PC-3 (cell line): Measurements from ENCODE around the gene SLC7A5. TPM values are rescaled to one million over a fixed set of nuclear protein-coding genes. Genes with fewer than 3 reads are reported as not detected.

Source experiments
- ATAC-seq: fragments of 200-7000 bp; cut with Tn5 transposase; 2 replicates; pipeline ENCODE4 v1.9.1; 2020; ENCODE audit warnings: mild to moderate bottlenecking, moderate library complexity
- BruUV-seq: library from RNA; stranded (reverse); fragments of 400-500 nt; replicated peaks from 2 replicates; lab custom pipeline; 2021; lab: Mats Ljungman, UMichigan
- CTCF ChIA-PET: fragments of 300-600 bp; sonication (Branson Sonifier 250); formaldehyde crosslinking; loops from one replicate; lab custom pipeline; 2022; ENCODE audit warnings: antibody characterized with exemption; lab: Charles Lee
- POLR2A ChIA-PET: fragments of 300-600 bp; sonication (Branson Sonifier 250); formaldehyde crosslinking; loops from one replicate; lab custom pipeline; 2022; ENCODE audit warnings: antibody characterized with exemption; ENCODE audit not compliant: unreplicated experiment; lab: Charles Lee
- DNase-seq: peaks from one replicate; pipeline ENCODE4 v3.0.0-alpha.2; 2015
- H2AFZ ChIP-seq: fragments of 300-600 bp; sonication (generic); 2 replicates; pipeline ENCODE4 v1.6.0; 2016; ENCODE audit warnings: antibody characterized with exemption, low read length
- H3F3A ChIP-seq: fragments of 300-600 bp; sonication (generic); one replicate; pipeline ENCODE4 v1.6.0; 2017; ENCODE audit warnings: antibody characterized with exemption, low read length, control low read depth, mild to moderate bottlenecking; ENCODE audit not compliant: unreplicated experiment
- H3K27ac ChIP-seq: fragments of 300-600 bp; sonication (generic); 2 replicates; pipeline ENCODE4 v1.5.1; 2016; ENCODE audit warnings: mild to moderate bottlenecking, low read length
- H3K27me3 ChIP-seq: fragments of 300-600 bp; sonication (generic); 2 replicates; pipeline ENCODE4 v1.6.1; 2016; ENCODE audit warnings: low read length, mixed read lengths
- H3K36me3 ChIP-seq: fragments of 300-600 bp; sonication (generic); 2 replicates; pipeline ENCODE4 v1.6.1; 2016; ENCODE audit warnings: low read depth, mixed run types, low read length, mixed read lengths
- H3K4me1 ChIP-seq: fragments of 300-600 bp; sonication (generic); 2 replicates; pipeline ENCODE4 v1.5.1; 2016; ENCODE audit warnings: low read length; ENCODE audit not compliant: insufficient read depth
- H3K4me2 ChIP-seq: fragments of 300-600 bp; sonication (generic); 2 replicates; pipeline ENCODE4 v1.6.0; 2016; ENCODE audit warnings: low read length
- H3K4me3 ChIP-seq: fragments of 300-600 bp; sonication (generic); 2 replicates; pipeline ENCODE4 v1.5.1; 2016; ENCODE audit warnings: mild to moderate bottlenecking, low read length, mixed read lengths
- H3K79me2 ChIP-seq: fragments of 300-600 bp; sonication (generic); 2 replicates; pipeline ENCODE4 v1.6.1; 2017; ENCODE audit warnings: low read length, mixed read lengths
- H3K9ac ChIP-seq: fragments of 300-600 bp; sonication (generic); 2 replicates; pipeline ENCODE4 v1.6.0; 2016; ENCODE audit warnings: mild to moderate bottlenecking, low read length
- H3K9me2 ChIP-seq: fragments of 300-600 bp; sonication (generic); replicated peaks from 2 replicates; pipeline ENCODE4 v1.6.1; 2016; ENCODE audit warnings: mixed run types, low read length, mixed read lengths
- H3K9me3 ChIP-seq: fragments of 300-600 bp; sonication (generic); 2 replicates; pipeline ENCODE4 v1.6.1; 2016; ENCODE audit warnings: low read length, mixed read lengths
- H4K20me1 ChIP-seq: fragments of 300-600 bp; sonication (generic); 2 replicates; pipeline ENCODE4 v1.6.1; 2016; ENCODE audit warnings: low read length, mixed read lengths
- EZH2 ChIP-seq: fragments of 300-600 bp; sonication (generic); IDR thresholded peaks from one replicate; pipeline ENCODE4 v1.6.1; 2017; ENCODE audit warnings: antibody characterized with exemption, mild to moderate bottlenecking, low read length; ENCODE audit not compliant: unreplicated experiment
- EZH2phosphoT487 ChIP-seq: fragments of 300-600 bp; sonication (generic); IDR thresholded peaks from 2 replicates; pipeline ENCODE4 v1.6.1; 2018; ENCODE audit warnings: mild to moderate bottlenecking, antibody characterized with exemption, low read length, borderline replicate concordance
- intact Hi-C: fragments of 100-400 bp; cut with micrococcal nuclease; formaldehyde crosslinking; loops from 2 replicates; pipeline ENCODE4 v1.9.0; 2023
- total RNA-seq: library from RNA; depleted of rRNA; stranded (reverse); fragments of >200 nt; gene quantifications from 2 replicates; pipeline ENCODE4 v1.2.3, GENCODE V29; 2014
- TF ChIP-seq, protein P1 (sequence below): fragments of 300-600 bp; sonication (generic); conservative IDR thresholded peaks from 2 replicates; pipeline ENCODE4 v1.5.1; 2017; ENCODE audit warnings: antibody characterized with exemption, low read depth, mild to moderate bottlenecking, low read length

Gene SLC7A5
- total RNA-seq, 1 experiment from 2014 or later, result 93.2 TPM

DNA sequence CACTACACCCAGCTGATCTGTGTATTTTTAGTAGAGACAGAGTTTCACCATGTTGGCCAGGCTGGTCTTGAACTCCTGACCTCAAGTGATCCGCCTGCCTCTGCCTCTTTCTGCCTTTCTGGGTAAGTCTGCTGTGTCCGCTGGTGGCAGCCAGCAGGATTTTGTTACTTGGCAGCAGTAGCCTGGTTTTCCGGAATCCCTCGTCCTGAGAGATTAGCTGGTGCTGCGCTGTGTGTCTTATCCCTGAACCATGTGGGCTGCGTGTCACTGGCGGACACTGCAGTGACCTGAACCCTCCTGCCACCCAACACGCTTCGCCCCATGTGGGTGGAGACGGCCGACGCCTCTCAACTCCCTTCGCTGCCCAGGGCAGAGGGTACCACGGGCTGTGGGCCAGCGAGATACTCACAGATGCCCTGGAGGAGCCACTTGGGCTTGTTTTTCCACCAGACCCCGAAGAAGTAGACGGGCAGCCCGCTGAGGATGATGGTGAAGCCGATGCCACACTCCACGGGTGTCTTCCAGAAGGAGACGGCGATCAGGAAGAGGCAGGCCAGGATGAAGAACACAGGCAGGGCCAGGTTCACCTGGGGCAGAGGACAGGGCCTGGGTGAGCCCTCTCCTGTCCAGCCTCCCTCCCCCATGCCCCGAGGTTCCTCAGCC lies 35.2 kb downstream of the SLC7A5 start:
- Histone ChIP-seq H3K9ac (no peak overlapping the region), H3K27ac (no peak overlapping the region), H3K4me3 (no peak overlapping the region), H3K9me3 (no peaks in the 10 kb centered on the region), H3K79me2 (no peaks in the 10 kb centered on the region), H3K36me3 (peaks cover 31% of the 10 kb centered on the region; the same call in 1 of the 2 replicates), H4K20me1 (no peaks in the 10 kb centered on the region), H3F3A (no peaks in the 10 kb centered on the region), H3K4me1 (no peaks in the 10 kb centered on the region), H2AFZ (no peak overlapping the region), H3K9me2 (no peaks in the 10 kb centered on the region), H3K27me3 (no peaks in the 10 kb centered on the region), H3K4me2 (no peak overlapping the region)
- no TSS peak for BruUV-seq
- TF ChIP-seq EZH2phosphoT487 (no peak), EZH2 (no peak)
- TF ChIP-seq, protein P1, sequence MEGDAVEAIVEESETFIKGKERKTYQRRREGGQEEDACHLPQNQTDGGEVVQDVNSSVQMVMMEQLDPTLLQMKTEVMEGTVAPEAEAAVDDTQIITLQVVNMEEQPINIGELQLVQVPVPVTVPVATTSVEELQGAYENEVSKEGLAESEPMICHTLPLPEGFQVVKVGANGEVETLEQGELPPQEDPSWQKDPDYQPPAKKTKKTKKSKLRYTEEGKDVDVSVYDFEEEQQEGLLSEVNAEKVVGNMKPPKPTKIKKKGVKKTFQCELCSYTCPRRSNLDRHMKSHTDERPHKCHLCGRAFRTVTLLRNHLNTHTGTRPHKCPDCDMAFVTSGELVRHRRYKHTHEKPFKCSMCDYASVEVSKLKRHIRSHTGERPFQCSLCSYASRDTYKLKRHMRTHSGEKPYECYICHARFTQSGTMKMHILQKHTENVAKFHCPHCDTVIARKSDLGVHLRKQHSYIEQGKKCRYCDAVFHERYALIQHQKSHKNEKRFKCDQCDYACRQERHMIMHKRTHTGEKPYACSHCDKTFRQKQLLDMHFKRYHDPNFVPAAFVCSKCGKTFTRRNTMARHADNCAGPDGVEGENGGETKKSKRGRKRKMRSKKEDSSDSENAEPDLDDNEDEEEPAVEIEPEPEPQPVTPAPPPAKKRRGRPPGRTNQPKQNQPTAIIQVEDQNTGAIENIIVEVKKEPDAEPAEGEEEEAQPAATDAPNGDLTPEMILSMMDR, result no peak
- no peak for ATAC-seq
- intact Hi-C loops, result no loop called here
- ChIA-PET CTCF (no interaction called here), POLR2A (no interaction called here)
- DNase-seq, result no peak

DNA sequence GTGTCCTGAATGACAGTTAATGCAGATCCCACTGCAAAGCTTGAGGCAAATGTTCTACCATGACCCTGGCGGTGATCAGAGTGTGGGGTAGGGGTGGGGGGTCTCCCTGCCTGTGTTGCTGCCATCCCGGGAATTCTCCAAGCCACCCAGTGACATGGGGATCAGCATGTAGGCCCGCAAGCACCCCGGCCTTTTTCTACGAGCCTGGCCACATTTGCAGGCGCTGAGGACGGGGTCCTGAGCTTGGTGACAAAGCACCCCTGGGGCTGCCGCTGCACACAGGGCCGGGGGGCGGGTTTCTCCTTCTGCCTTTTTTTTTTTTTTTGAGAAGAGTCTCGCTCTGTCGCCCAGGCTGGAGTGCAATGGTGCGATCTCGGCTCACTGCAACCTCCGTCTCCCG lies 35.8 kb downstream of the SLC7A5 start:
- DNase-seq, result no peak
- H3K27ac ChIP-seq, result no peak overlapping the region
- no TSS peak for BruUV-seq
- H3K27me3 ChIP-seq, result no peaks in the 10 kb centered on the region
- H3F3A ChIP-seq, result no peaks in the 10 kb centered on the region
- H3K36me3 ChIP-seq, result peaks cover 25% of the 10 kb centered on the region; the same call in 1 of the 2 replicates
- CTCF ChIA-PET, result no interaction called here
- H4K20me1 ChIP-seq, result no peaks in the 10 kb centered on the region
- POLR2A ChIA-PET, result no interaction called here
- H3K4me2 ChIP-seq, result no peak overlapping the region
- ATAC-seq, result no peak
- no peak overlapping the region for H3K9ac ChIP-seq
- intact Hi-C loops, result no loop called here
- no peaks in the 10 kb centered on the region for H3K4me1 ChIP-seq
- TF ChIP-seq EZH2phosphoT487, result no peak
- TF ChIP-seq, protein P1, result no peak
- no peak overlapping the region for H3K4me3 ChIP-seq
- H2AFZ ChIP-seq, result no peak overlapping the region
- no peaks in the 10 kb centered on the region for H3K9me2 ChIP-seq
- no peaks in the 10 kb centered on the region for H3K9me3 ChIP-seq
- H3K79me2 ChIP-seq, result no peaks in the 10 kb centered on the region

- Histone ChIP-seq H3K27ac (no peak overlapping the region), H3K4me1 (no peaks in the 10 kb centered on the region), H3K9me3 (no peaks in the 10 kb centered on the region), H4K20me1 (no peaks in the 10 kb centered on the region), H3K36me3 (peaks cover 23% of the 10 kb centered on the region; the same call in 1 of the 2 replicates), H3K9me2 (no peaks in the 10 kb centered on the region), H3K27me3 (no peaks in the 10 kb centered on the region), H3K79me2 (no peaks in the 10 kb centered on the region), H3K4me2 (no peak overlapping the region), H3K4me3 (no peak overlapping the region), H2AFZ (no peak overlapping the region), H3K9ac (no peak overlapping the region), H3F3A (no peaks in the 10 kb centered on the region)
- no peak for ATAC-seq
- TF ChIP-seq, protein P1, result no peak
- TF ChIP-seq EZH2phosphoT487 (no peak), EZH2 (no peak)
- no TSS peak for BruUV-seq
- intact Hi-C loops, result no loop called here
- CTCF ChIA-PET, result no interaction called here
- DNase-seq, result no peak
- POLR2A ChIA-PET, result no interaction called here
These were observed 36.4 kb downstream of the SLC7A5 start for GRCh38 chr16:87832741-87833502.
